ENCODE data around the gene ARRB2.

- TF ChIP-seq POLR2A (IDR thresholded peaks at IDR 0.05; ENCODE audit: low read length) (no peak), GATA1 (IDR thresholded peaks at IDR 0.05; ENCODE audit: low read depth, low read length) (no peak)
These were observed 22.7 kb downstream of the ARRB2 start for GRCh38 chr17:4733073-4733531.
